ENCODE data around the gene C11orf91.

DNA sequence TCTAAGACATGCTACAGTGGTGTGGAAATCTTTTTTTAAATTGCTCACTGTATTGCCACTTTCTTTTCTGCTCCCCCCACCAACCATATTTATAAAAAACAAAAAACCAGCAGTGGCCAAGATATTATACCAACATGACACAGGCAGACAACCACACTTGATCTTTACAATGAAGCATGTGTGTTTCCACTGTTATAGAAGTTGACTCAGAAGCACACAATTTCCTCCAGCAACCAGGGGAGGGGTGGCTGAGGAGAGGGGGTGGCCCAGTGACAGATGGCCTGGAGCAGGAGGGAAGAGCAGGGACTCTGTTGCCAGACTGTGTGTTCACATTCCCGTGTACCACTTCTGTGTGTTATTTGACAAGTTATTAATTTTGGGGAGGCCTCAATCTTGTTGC, 20.8 kb upstream of the C11orf91 start:
- TF ChIP-seq, protein P1, sequence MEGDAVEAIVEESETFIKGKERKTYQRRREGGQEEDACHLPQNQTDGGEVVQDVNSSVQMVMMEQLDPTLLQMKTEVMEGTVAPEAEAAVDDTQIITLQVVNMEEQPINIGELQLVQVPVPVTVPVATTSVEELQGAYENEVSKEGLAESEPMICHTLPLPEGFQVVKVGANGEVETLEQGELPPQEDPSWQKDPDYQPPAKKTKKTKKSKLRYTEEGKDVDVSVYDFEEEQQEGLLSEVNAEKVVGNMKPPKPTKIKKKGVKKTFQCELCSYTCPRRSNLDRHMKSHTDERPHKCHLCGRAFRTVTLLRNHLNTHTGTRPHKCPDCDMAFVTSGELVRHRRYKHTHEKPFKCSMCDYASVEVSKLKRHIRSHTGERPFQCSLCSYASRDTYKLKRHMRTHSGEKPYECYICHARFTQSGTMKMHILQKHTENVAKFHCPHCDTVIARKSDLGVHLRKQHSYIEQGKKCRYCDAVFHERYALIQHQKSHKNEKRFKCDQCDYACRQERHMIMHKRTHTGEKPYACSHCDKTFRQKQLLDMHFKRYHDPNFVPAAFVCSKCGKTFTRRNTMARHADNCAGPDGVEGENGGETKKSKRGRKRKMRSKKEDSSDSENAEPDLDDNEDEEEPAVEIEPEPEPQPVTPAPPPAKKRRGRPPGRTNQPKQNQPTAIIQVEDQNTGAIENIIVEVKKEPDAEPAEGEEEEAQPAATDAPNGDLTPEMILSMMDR (conservative IDR thresholded peaks at IDR 0.05; ENCODE audit: low read length), result no peak
- no peak for TF ChIP-seq EZH2phosphoT487 (IDR thresholded peaks at IDR 0.05; ENCODE audit: borderline replicate concordance, low read depth, low read length)
